Lung (tissue), 12 donors: ENCODE measurements around the gene ZSWIM1. TPM values are rescaled to one million over a fixed set of nuclear protein-coding genes. Genes with fewer than 3 reads are reported as not detected.

Source experiments
- ATAC-seq: fragments of 200-7000 bp; cut with Tn5 transposase; one replicate; pipeline ENCODE4 v1.9.1; 2020; ENCODE audit warnings: moderate number of reproducible peaks; ENCODE audit not compliant: insufficient read depth, low FRiP score
- DNase-seq, 3 donors: peaks; one replicate each; pipeline ENCODE4 v3.0.0-alpha.2; 2013 to 2017
- H3K27ac ChIP-seq, 2 donors: one replicate each; pipeline ENCODE4 v1.5.1; 2013; ENCODE audit warnings: mild to moderate bottlenecking in 2 of 2, moderate library complexity in 2 of 2, control low read depth in 1 of 2, inconsistent platforms in 1 of 2, low read depth in 1 of 2, low read length in 1 of 2
- H3K27me3 ChIP-seq, 3 donors: one replicate each; pipeline ENCODE4 v1.5.1; 2013; ENCODE audit warnings: low read length in 2 of 3; ENCODE audit not compliant: control insufficient read depth in 3 of 3, insufficient read depth in 3 of 3
- H3K36me3 ChIP-seq, 4 donors: one replicate each; pipeline ENCODE4 v1.5.1; 2013; ENCODE audit warnings: low read length in 4 of 4, mild to moderate bottlenecking in 1 of 4, moderate library complexity in 1 of 4; ENCODE audit not compliant: control insufficient read depth in 4 of 4, insufficient read depth in 4 of 4
- H3K4me1 ChIP-seq, 5 donors: one replicate each; pipeline ENCODE4 v1.5.1; 2013; ENCODE audit warnings: low read length in 5 of 5, mild to moderate bottlenecking in 2 of 5, moderate library complexity in 1 of 5; ENCODE audit not compliant: control insufficient read depth in 5 of 5, insufficient read depth in 5 of 5
- H3K4me3 ChIP-seq: one replicate; pipeline ENCODE4 v1.5.1; 2013; ENCODE audit warnings: mild to moderate bottlenecking, control low read depth, moderate library complexity
- H3K9ac ChIP-seq, 2 donors: one replicate each; pipeline ENCODE4 v1.5.1; 2013; ENCODE audit warnings: low read length in 2 of 2, control low read depth in 1 of 2; ENCODE audit not compliant: insufficient read depth in 1 of 2
- H3K9me3 ChIP-seq, 4 donors: one replicate each; pipeline ENCODE4 v1.5.1; 2013; ENCODE audit warnings: low read length in 3 of 4, mild to moderate bottlenecking in 1 of 4, moderate library complexity in 1 of 4; ENCODE audit not compliant: control insufficient read depth in 4 of 4, insufficient read depth in 3 of 4
- WGBS, 2 donors: extraction: QIAGEN DNeasy Blood & Tissue Kit; methylation state at CpG; one replicate each; pipeline ENCODE4 v1.1.7; 2013; 5-methylcytosine and 5-hydroxymethylcytosine counted together
- polyA plus RNA-seq, 2 donors: library from polyadenylated mRNA; stranded (reverse); fragments of 200-250 nt; gene quantifications; one replicate each; pipeline ENCODE4 v1.2.1, GENCODE V29; 2013
- total RNA-seq, 2 donors: library from RNA; depleted of rRNA in 1 of 2; stranded (reverse); fragments of >200 nt in 1 of 2; gene quantifications; one replicate each; pipeline ENCODE4 v1.2.1, GENCODE V29; 2014 to 2021
- TF ChIP-seq, protein P1 (sequence below): IDR thresholded peaks from 2 replicates; pipeline ENCODE4 v1.5.1; 2012; ENCODE audit warnings: mild to moderate bottlenecking; ENCODE audit errors: control extremely low read depth, extremely low read depth
- donor health status: control.
- donor health status: control.
- donor health status: Bipolar disorder and iron deficiency.
- donor health status: healthy.
- donor health status: DM: yes; HTN: yes; CAD: no.

The ZSWIM1 gene
- total and polyA plus RNA-seq, 4 donors = 3.7 to 11.1 (median 5.2) TPM

DNA sequence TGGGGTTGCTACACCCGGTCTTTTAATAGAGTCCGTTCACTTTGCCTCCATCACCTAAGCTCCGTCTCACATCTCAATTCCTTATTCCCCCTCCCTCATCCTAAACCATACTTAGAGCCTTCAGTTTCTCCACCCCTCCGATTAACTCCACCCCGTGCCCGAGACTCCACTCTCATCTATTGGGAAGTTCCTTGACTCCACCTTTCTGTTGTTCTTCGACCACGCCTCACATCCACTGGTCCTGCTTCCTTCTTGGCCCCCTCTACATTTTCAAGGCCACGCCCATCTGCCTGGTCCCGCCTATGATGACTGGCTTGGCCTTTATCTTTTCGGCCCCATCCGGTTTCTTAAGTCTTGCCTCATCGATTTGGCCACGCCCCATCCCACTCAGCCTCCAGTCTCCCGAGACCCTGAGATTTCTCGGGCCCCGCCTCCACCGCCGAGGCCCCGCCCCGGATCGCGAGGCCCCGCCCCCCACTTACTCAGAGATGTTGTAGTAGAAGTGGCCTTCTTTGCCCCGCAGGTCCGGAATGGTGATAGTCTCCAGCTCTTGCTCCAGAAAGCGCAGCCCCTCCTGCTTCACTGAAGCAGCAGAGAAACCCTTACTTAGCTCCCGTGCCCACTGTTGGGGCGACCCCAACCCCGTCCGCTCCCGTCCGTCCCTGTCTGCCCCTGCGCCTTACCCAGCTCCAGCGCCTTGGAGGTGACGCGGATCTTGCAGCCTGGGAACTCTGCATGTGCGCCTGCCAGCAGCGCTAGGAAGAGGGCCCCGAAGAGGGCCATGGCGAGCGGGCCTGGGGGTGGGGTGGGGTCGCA, 29.9 kb downstream of the ZSWIM1 start:
- Histone ChIP-seq H3K27me3 (no peaks in the 10 kb centered on the region), H3K9me3 (no peaks in the 10 kb centered on the region), H3K27ac (peak overlapping the region; percentile 3 to 93), H3K4me3 (peak overlapping the region; percentile 40), H3K36me3 (peaks cover 0 to 2% (median under 1%) of the 10 kb centered on the region in 4 donors), H3K4me1 (peaks cover 0 to 12% (median 4%) of the 10 kb centered on the region in 5 donors), H3K9ac (no peak overlapping the region)
- peak; percentile 89 for ATAC-seq
- TF ChIP-seq, protein P1, sequence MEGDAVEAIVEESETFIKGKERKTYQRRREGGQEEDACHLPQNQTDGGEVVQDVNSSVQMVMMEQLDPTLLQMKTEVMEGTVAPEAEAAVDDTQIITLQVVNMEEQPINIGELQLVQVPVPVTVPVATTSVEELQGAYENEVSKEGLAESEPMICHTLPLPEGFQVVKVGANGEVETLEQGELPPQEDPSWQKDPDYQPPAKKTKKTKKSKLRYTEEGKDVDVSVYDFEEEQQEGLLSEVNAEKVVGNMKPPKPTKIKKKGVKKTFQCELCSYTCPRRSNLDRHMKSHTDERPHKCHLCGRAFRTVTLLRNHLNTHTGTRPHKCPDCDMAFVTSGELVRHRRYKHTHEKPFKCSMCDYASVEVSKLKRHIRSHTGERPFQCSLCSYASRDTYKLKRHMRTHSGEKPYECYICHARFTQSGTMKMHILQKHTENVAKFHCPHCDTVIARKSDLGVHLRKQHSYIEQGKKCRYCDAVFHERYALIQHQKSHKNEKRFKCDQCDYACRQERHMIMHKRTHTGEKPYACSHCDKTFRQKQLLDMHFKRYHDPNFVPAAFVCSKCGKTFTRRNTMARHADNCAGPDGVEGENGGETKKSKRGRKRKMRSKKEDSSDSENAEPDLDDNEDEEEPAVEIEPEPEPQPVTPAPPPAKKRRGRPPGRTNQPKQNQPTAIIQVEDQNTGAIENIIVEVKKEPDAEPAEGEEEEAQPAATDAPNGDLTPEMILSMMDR = no peak
- peak; percentile 98 for DNase-seq
- 1 to 2% methylated on average over 43 of the region's 43 CpGs for WGBS, 2 donors

DNA sequence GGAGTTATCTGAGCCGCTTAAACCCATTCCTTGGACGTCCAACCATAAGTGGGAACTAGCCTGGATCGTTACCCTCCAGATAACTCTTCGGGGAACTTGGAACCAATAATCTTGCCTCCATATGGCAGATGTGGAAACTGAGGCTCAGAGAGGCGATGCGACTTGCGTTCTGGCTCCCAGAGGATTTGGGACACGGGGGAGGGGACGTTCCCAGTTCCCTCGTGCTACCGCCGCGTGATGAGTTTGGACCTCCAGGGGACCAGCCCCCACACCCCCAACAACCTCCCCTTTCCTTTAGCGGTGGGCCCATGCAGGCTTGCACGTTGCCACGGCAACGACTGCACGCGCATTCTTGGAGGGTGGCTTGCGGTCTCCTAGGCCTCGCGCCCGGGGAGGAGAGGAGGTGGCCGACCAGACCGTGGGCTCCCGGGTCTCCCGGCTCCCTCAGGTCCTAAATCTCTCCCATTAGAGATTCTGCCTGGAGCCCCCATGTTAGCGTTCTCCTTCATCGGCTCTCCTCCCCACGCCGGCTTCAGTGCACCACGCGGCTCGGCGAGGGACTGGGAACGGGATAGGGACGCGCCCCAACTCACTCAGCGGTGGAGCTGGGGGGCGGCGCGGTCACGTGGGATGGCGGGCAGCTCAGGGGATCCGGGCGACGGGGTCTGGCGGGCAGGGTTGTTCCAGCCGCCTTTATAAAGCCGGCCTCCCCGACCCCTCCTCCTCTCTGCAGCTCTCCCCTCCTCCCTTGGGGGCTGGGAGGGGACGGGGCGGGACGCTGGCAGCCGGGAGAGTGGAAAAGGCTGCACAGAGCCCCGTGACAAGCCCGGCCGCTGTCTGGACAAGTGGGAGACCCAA, 30.7 kb downstream of the ZSWIM1 start, which contains the start of gene PLTP:
Gene PLTP (minus strand): TSS at position 670 of the 858 bp plus-strand sequence. CDS start 703 bp downstream, outside the sequence.
- TF ChIP-seq, protein P1 = no peak
- peaks cover 0 to 2% (median 0%) of the 10 kb centered on the region in 4 donors for H3K36me3 ChIP-seq
- no peaks in the 10 kb centered on the region for H3K27me3 ChIP-seq
- ATAC-seq (peak; percentile 17), DNase-seq (peak; percentile 89 to 92 (median 89))
- peak within 1 kb of the TSS; percentile 3 to 93 for H3K27ac ChIP-seq
- H3K9me3 ChIP-seq = no peaks in the 10 kb centered on the region
- peak within 1 kb of the TSS in 1 of 2 donors; percentile 61 for H3K9ac ChIP-seq
- peak within 1 kb of the TSS; percentile 40 for H3K4me3 ChIP-seq
- peaks cover 0 to 12% (median 4%) of the 10 kb centered on the region in 5 donors for H3K4me1 ChIP-seq
- WGBS, 2 donors = 1% methylated on average over 53 to 58 of the region's 58 CpGs

DNA sequence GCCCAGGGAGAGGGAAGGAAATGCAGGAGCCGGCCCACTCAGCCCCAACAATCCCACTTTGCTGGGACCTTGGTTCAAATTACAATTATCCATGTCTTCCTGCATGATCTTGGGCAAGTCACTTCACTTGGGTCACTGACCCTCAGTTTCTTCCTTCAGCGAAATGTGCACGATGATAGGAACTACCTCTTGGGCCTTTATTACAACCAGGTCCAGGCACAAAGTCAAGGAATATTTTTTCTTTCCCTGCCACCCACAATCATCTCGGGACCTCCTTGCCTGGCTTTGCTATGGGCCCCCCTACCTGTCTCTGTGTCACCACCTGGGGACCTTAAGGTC, 31.3 kb downstream of the ZSWIM1 start:
- DNase-seq = no peak
- no peaks in the 10 kb centered on the region for H3K9me3 ChIP-seq
- H3K36me3 ChIP-seq = no peaks in the 10 kb centered on the region
- H3K9ac ChIP-seq = peak overlapping the region in 1 of 2 donors; percentile 61
- 31% methylated on average over 4 of the region's 4 CpGs for WGBS, 2 donors
- ATAC-seq = no peak
- H3K27me3 ChIP-seq = no peaks in the 10 kb centered on the region
- TF ChIP-seq, protein P1 = no peak
- H3K4me3 ChIP-seq = no peak overlapping the region
- H3K27ac ChIP-seq = peak overlapping the region in 1 of 2 donors; percentile 24
- peaks cover 0 to 12% (median 4%) of the 10 kb centered on the region in 5 donors for H3K4me1 ChIP-seq
